Smooth muscle cell (in vitro differentiated cells): ENCODE measurements around the gene COL11A1. TPM values are rescaled to one million over a fixed set of nuclear protein-coding genes. Genes with fewer than 3 reads are reported as not detected.
"Not testable (repeated sequence)": the region's sequence is repeated elsewhere in the genome, so short reads cannot be mapped to it uniquely, and the experiment has no call there.

Experiments used
- DNase-seq: peaks from one replicate; lab custom pipeline; 2025; ENCODE audit not compliant: unreplicated experiment; lab: John Stamatoyannopoulos, UW
- H2AFZ ChIP-seq: fragments of 200-600 bp; sonication (generic); 2 replicates; pipeline ENCODE4 v1.6.0; 2016; ENCODE audit warnings: antibody characterized with exemption, low read depth, mild to moderate bottlenecking
- H3F3A ChIP-seq: fragments of 200-600 bp; sonication (generic); 2 replicates; pipeline ENCODE4 v1.6.0; 2017; ENCODE audit warnings: antibody characterized with exemption, low read depth
- H3K27ac ChIP-seq: fragments of 200-600 bp; sonication (generic); 2 replicates; pipeline ENCODE4 v1.5.1; 2016; ENCODE audit warnings: low read depth, mild to moderate bottlenecking
- H3K27me3 ChIP-seq: fragments of 200-600 bp; sonication (generic); 2 replicates; pipeline ENCODE4 v1.6.1; 2016; ENCODE audit warnings: low read depth, mild to moderate bottlenecking
- H3K36me3 ChIP-seq: fragments of 200-600 bp; sonication (generic); 2 replicates; pipeline ENCODE4 v1.5.1; 2016; ENCODE audit warnings: low read depth
- H3K4me1 ChIP-seq: fragments of 200-600 bp; sonication (generic); 2 replicates; pipeline ENCODE4 v1.5.1; 2016; ENCODE audit warnings: low read depth
- H3K4me2 ChIP-seq: fragments of 200-600 bp; sonication (generic); 2 replicates; pipeline ENCODE4 v1.6.0; 2016; ENCODE audit warnings: mild to moderate bottlenecking
- H3K4me3 ChIP-seq: fragments of 200-600 bp; sonication (generic); 2 replicates; pipeline ENCODE4 v1.5.1; 2016; ENCODE audit warnings: mild to moderate bottlenecking
- H3K79me2 ChIP-seq: fragments of 200-600 bp; sonication (generic); 2 replicates; pipeline ENCODE4 v1.6.0; 2016; ENCODE audit warnings: low read depth, mild to moderate bottlenecking
- H3K9ac ChIP-seq: fragments of 200-600 bp; sonication (generic); 2 replicates; pipeline ENCODE4 v1.6.0; 2016; ENCODE audit warnings: low read depth
- H3K9me3 ChIP-seq: fragments of 200-600 bp; sonication (generic); replicated peaks from 2 replicates; pipeline ENCODE4 v1.5.1; 2016; ENCODE audit warnings: low read depth
- H4K20me1 ChIP-seq: fragments of 200-600 bp; sonication (generic); 2 replicates; pipeline ENCODE4 v1.6.0; 2016; ENCODE audit warnings: low read depth
- CTCF ChIP-seq: fragments of 200-600 bp; sonication (generic); IDR thresholded peaks from 2 replicates; pipeline ENCODE4 v1.5.1; 2017; ENCODE audit warnings: borderline replicate concordance, mild to moderate bottlenecking, antibody characterized with exemption; ENCODE audit not compliant: insufficient read depth, poor library complexity, severe bottlenecking
- WGBS: methylation state at CpG from one replicate; pipeline ENCODE4 v1.1.7; 2016; ENCODE audit warnings: low lambda C conversion rate; 5-methylcytosine and 5-hydroxymethylcytosine counted together
- polyA plus RNA-seq: library from polyadenylated mRNA; unstranded; fragments of >200 nt; fragmentation: Nextera tagmentation; extraction: Ambion mirVana; gene quantifications from 2 replicates; pipeline ENCODE4 v1.2.1, GENCODE V29; 2016
- total RNA-seq: library from RNA; depleted of rRNA; stranded (reverse); fragments of >200 nt; gene quantifications from 2 replicates; pipeline ENCODE4 v1.2.3, GENCODE V29; 2014

Gene COL11A1
- total and polyA plus RNA-seq, 2 experiments from 2014 or later: 155 to 236 TPM

DNA sequence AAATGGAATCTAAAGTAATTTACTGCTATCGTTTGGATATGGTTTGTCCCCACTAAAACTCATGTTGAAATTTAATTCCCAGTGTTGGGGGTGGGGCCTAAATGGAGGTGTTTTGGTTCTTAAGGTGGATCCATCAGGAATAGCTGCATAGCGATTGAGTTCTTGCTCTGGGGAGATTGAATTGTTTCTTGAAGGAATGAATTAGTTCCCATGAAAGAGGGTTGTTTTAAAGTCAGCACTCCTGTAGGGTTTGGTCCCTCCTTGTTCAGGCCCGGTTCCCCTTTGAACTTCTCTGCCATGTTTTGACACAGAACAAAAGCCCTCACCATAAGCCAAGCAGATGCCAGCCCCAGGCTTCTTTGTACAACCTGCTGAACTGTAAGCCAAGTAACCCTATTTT, 170.9 kb downstream of the COL11A1 start:
- no peak overlapping the region for H3K4me2 ChIP-seq
- DNase-seq: no peak
- no peaks in the 10 kb centered on the region for H3K4me1 ChIP-seq
- H3F3A ChIP-seq: no peaks in the 10 kb centered on the region
- H3K36me3 ChIP-seq: peaks cover 6% of the 10 kb centered on the region
- no peak overlapping the region for H2AFZ ChIP-seq
- no peak overlapping the region for H3K27ac ChIP-seq
- H3K9ac ChIP-seq: no peak overlapping the region
- no peak overlapping the region for H3K4me3 ChIP-seq
- TF ChIP-seq CTCF: no peak
- 73% methylated on average over 3 of the region's 3 CpGs for WGBS
- no peaks in the 10 kb centered on the region for H4K20me1 ChIP-seq
- H3K27me3 ChIP-seq: no peaks in the 10 kb centered on the region
- no peaks in the 10 kb centered on the region for H3K9me3 ChIP-seq
- no peaks in the 10 kb centered on the region for H3K79me2 ChIP-seq

GRCh38 chr1:102933362-102933761, 175.0 kb downstream of the COL11A1 start:
- not testable (repeated sequence) for H3K9me3 ChIP-seq, H3K4me1 ChIP-seq, H3K36me3 ChIP-seq, DNase-seq, H3K4me2 ChIP-seq, H3K9ac ChIP-seq, H4K20me1 ChIP-seq, H3F3A ChIP-seq, H2AFZ ChIP-seq, H3K27ac ChIP-seq, H3K79me2 ChIP-seq, H3K4me3 ChIP-seq, H3K27me3 ChIP-seq
- 89% methylated on average over 8 of the region's 9 CpGs for WGBS

- H4K20me1 ChIP-seq: no peaks in the 10 kb centered on the region
- TF ChIP-seq CTCF: no peak
- no peak overlapping the region for H2AFZ ChIP-seq
- peaks cover 18% of the 10 kb centered on the region for H3K36me3 ChIP-seq
- H3K79me2 ChIP-seq: no peaks in the 10 kb centered on the region
- DNase-seq: no peak
- 0% methylated on average over 1 of the region's 1 CpG for WGBS
- H3K27ac ChIP-seq: no peak overlapping the region
- H3K4me2 ChIP-seq: no peak overlapping the region
- H3F3A ChIP-seq: peaks cover 4% of the 10 kb centered on the region
- H3K9ac ChIP-seq: no peak overlapping the region
- no peaks in the 10 kb centered on the region for H3K27me3 ChIP-seq
- H3K4me1 ChIP-seq: no peaks in the 10 kb centered on the region
- H3K9me3 ChIP-seq: no peaks in the 10 kb centered on the region
- H3K4me3 ChIP-seq: no peak overlapping the region
Observed at GRCh38 chr1:102919659-102920058, 188.7 kb downstream of the COL11A1 start.

GRCh38 chr1:102901996-102902395, 206.3 kb downstream of the COL11A1 start:
- no peak overlapping the region for H3K4me3 ChIP-seq
- no peak for TF ChIP-seq CTCF
- H2AFZ ChIP-seq: no peak overlapping the region
- H3K27me3 ChIP-seq: no peaks in the 10 kb centered on the region
- H3K4me1 ChIP-seq: no peaks in the 10 kb centered on the region
- H3K79me2 ChIP-seq: no peaks in the 10 kb centered on the region
- no peak overlapping the region for H3K27ac ChIP-seq
- no peak overlapping the region for H3K4me2 ChIP-seq
- WGBS: 91% methylated on average over 1 of the region's 1 CpG
- peaks cover 4% of the 10 kb centered on the region for H4K20me1 ChIP-seq
- DNase-seq: no peak
- H3K9me3 ChIP-seq: no peaks in the 10 kb centered on the region
- no peaks in the 10 kb centered on the region for H3K36me3 ChIP-seq
- H3F3A ChIP-seq: no peaks in the 10 kb centered on the region
- H3K9ac ChIP-seq: no peak overlapping the region
